IPS-NIHi11 (cell line): ENCODE measurements around the gene TMEM125.
A peak's percentile ranks its signal among the peaks of the same experiment; 100 is the strongest.

Experiments
- DNase-seq: peaks from one replicate; pipeline ENCODE4 v3.0.0; 2012; ENCODE audit warnings: mixed read lengths, low spot score

The TMEM125 gene

GRCh38 chr1:43312212-43312623, 42.4 kb downstream of the TMEM125 start:
- DNase-seq, result no peak

GRCh38 chr1:43312663-43313515, 43.1 kb downstream of the TMEM125 start:
- no peak for DNase-seq

- DNase-seq, result no peak
Observed at GRCh38 chr1:43313771-43314170, 44.0 kb downstream of the TMEM125 start.

- DNase-seq, result no peak
Observed at GRCh38 chr1:43314233-43314632, 44.5 kb downstream of the TMEM125 start.

GRCh38 chr1:43315481-43315880, 45.7 kb downstream of the TMEM125 start:
- no peak for DNase-seq

GRCh38 chr1:43315963-43316737, 46.4 kb downstream of the TMEM125 start:
- DNase-seq, result no peak

- peak; percentile 58 for DNase-seq
Observed at GRCh38 chr1:43316738-43317520, 47.1 kb downstream of the TMEM125 start.

GRCh38 chr1:43317817-43318471, 48.2 kb downstream of the TMEM125 start:
- no peak for DNase-seq

GRCh38 chr1:43318831-43319230, 49.0 kb downstream of the TMEM125 start:
- DNase-seq, result no peak

- no peak for DNase-seq
Observed at GRCh38 chr1:43319288-43319687, 49.5 kb downstream of the TMEM125 start.

- DNase-seq, result no peak
Observed at GRCh38 chr1:43319766-43320165, 50.0 kb downstream of the TMEM125 start.

GRCh38 chr1:43321331-43321891, 51.6 kb downstream of the TMEM125 start:
- no peak for DNase-seq

GRCh38 chr1:43322506-43322905, 52.7 kb downstream of the TMEM125 start:
- DNase-seq, result no peak
